Measurements from ENCODE around the gene PCDHB14. TPM values are rescaled to one million over a fixed set of nuclear protein-coding genes. Genes with fewer than 3 reads are reported as not detected.
"Not testable (repeated sequence)": the region's sequence is repeated elsewhere in the genome, so short reads cannot be mapped to it uniquely, and the experiment has no call there.

The PCDHB14 gene
- 0.25 and 0.44 TPM in 2 replicates for total RNA-seq (2012; rRNA removed)

GRCh38 chr5:141223112-141223783 is at the start of gene PCDHB14:
PCDHB14 (plus strand) TSS chr5:141223343; CDS start chr5:141223506, 163 bp downstream.
- H3K4me1 ChIP-seq (ENCODE audit: control insufficient read depth, insufficient read depth, low read length): no peaks in the 10 kb centered on the region
- H3K36me3 ChIP-seq (ENCODE audit: insufficient read depth, low read length): no peaks in the 10 kb centered on the region
- H3K4me3 ChIP-seq (ENCODE audit: low read length): peak within 1 kb of the TSS; percentile 60
- H3K9me3 ChIP-seq (replicated peaks; ENCODE audit: low read length): no peaks in the 10 kb centered on the region
- H3K4me2 ChIP-seq (ENCODE audit: low read length): peak within 1 kb of the TSS; percentile 65
- H3K9ac ChIP-seq (ENCODE audit: low read depth, low read length): no peak within 1 kb of the TSS
- no peaks in the 10 kb centered on the region for H3K27me3 ChIP-seq (ENCODE audit: control insufficient read depth, insufficient read depth, low read length)

- not testable (repeated sequence) for H3K9ac ChIP-seq (ENCODE audit: low read depth, low read length); H3K9me3 ChIP-seq (replicated peaks; ENCODE audit: low read length); H3K27me3 ChIP-seq (ENCODE audit: control insufficient read depth, insufficient read depth, low read length); H3K36me3 ChIP-seq (ENCODE audit: insufficient read depth, low read length); H3K4me3 ChIP-seq (ENCODE audit: low read length); H3K4me2 ChIP-seq (ENCODE audit: low read length); H3K4me1 ChIP-seq (ENCODE audit: control insufficient read depth, insufficient read depth, low read length)
Observed at GRCh38 chr5:141174291-141175104, 48.6 kb upstream of the PCDHB14 start.

- Histone ChIP-seq H3K27me3 (ENCODE audit: control insufficient read depth, insufficient read depth, low read length) (no peaks in the 10 kb centered on the region), H3K4me1 (ENCODE audit: control insufficient read depth, insufficient read depth, low read length) (no peaks in the 10 kb centered on the region), H3K9me3 (replicated peaks; ENCODE audit: low read length) (no peaks in the 10 kb centered on the region)
Observed at GRCh38 chr5:141175933-141176332, 47.2 kb upstream of the PCDHB14 start.

GRCh38 chr5:141177577-141178191 is 45.5 kb upstream of the PCDHB14 start, which contains the start of gene PCDHB8:
PCDHB8 (plus strand) TSS chr5:141177790; CDS start chr5:141178035, 245 bp downstream.
- H3K4me2 ChIP-seq (ENCODE audit: low read length); H3K36me3 ChIP-seq (ENCODE audit: insufficient read depth, low read length); H3K9ac ChIP-seq (ENCODE audit: low read depth, low read length); H3K4me1 ChIP-seq (ENCODE audit: control insufficient read depth, insufficient read depth, low read length); H3K9me3 ChIP-seq (replicated peaks; ENCODE audit: low read length); H3K4me3 ChIP-seq (ENCODE audit: low read length); H3K27me3 ChIP-seq (ENCODE audit: control insufficient read depth, insufficient read depth, low read length): not testable (repeated sequence)

More at GRCh38 chr5:141175933-141176332, 47.2 kb upstream of the PCDHB14 start:
- no peak overlapping the region for H3K9ac ChIP-seq (ENCODE audit: low read depth, low read length)
- no peaks in the 10 kb centered on the region for H3K36me3 ChIP-seq (ENCODE audit: insufficient read depth, low read length)
- H3K4me2 ChIP-seq (ENCODE audit: low read length): no peak overlapping the region
- H3K4me3 ChIP-seq (ENCODE audit: low read length): no peak overlapping the region

- H3K36me3 ChIP-seq (ENCODE audit: insufficient read depth, low read length); H3K9ac ChIP-seq (ENCODE audit: low read depth, low read length); H3K4me1 ChIP-seq (ENCODE audit: control insufficient read depth, insufficient read depth, low read length); H3K4me2 ChIP-seq (ENCODE audit: low read length); H3K27me3 ChIP-seq (ENCODE audit: control insufficient read depth, insufficient read depth, low read length); H3K4me3 ChIP-seq (ENCODE audit: low read length); H3K9me3 ChIP-seq (replicated peaks; ENCODE audit: low read length): not testable (repeated sequence)
Observed at GRCh38 chr5:141179371-141179770, 43.8 kb upstream of the PCDHB14 start.

GRCh38 chr5:141179876-141180275 is 43.3 kb upstream of the PCDHB14 start:
- H3K4me2 ChIP-seq (ENCODE audit: low read length); H3K4me3 ChIP-seq (ENCODE audit: low read length); H3K27me3 ChIP-seq (ENCODE audit: control insufficient read depth, insufficient read depth, low read length); H3K36me3 ChIP-seq (ENCODE audit: insufficient read depth, low read length); H3K9ac ChIP-seq (ENCODE audit: low read depth, low read length); H3K4me1 ChIP-seq (ENCODE audit: control insufficient read depth, insufficient read depth, low read length); H3K9me3 ChIP-seq (replicated peaks; ENCODE audit: low read length): not testable (repeated sequence)

- Histone ChIP-seq H3K9me3 (replicated peaks; ENCODE audit: low read length) (no peaks in the 10 kb centered on the region), H3K4me3 (ENCODE audit: low read length) (no peak overlapping the region)
Observed at GRCh38 chr5:141180313-141180712, 42.8 kb upstream of the PCDHB14 start.

GRCh38 chr5:141182248-141182647 is 40.9 kb upstream of the PCDHB14 start, which contains the start of gene PCDHB16:
PCDHB16 (plus strand) TSS chr5:141182387; CDS start chr5:141182560, 173 bp downstream.
- peak within 1 kb of the TSS; percentile 58 for H3K4me2 ChIP-seq (ENCODE audit: low read length)
- H3K4me1 ChIP-seq (ENCODE audit: control insufficient read depth, insufficient read depth, low read length): no peaks in the 10 kb centered on the region
- H3K9me3 ChIP-seq (replicated peaks; ENCODE audit: low read length): no peaks in the 10 kb centered on the region
- peak within 1 kb of the TSS; percentile 59 for H3K9ac ChIP-seq (ENCODE audit: low read depth, low read length)
- H3K36me3 ChIP-seq (ENCODE audit: insufficient read depth, low read length): no peaks in the 10 kb centered on the region
- H3K4me3 ChIP-seq (ENCODE audit: low read length): peak within 1 kb of the TSS; percentile 64
- no peaks in the 10 kb centered on the region for H3K27me3 ChIP-seq (ENCODE audit: control insufficient read depth, insufficient read depth, low read length)

More at GRCh38 chr5:141180313-141180712, 42.8 kb upstream of the PCDHB14 start:
- no peaks in the 10 kb centered on the region for H3K36me3 ChIP-seq (ENCODE audit: insufficient read depth, low read length)
- H3K4me1 ChIP-seq (ENCODE audit: control insufficient read depth, insufficient read depth, low read length): no peaks in the 10 kb centered on the region
- H3K9ac ChIP-seq (ENCODE audit: low read depth, low read length): no peak overlapping the region
- H3K27me3 ChIP-seq (ENCODE audit: control insufficient read depth, insufficient read depth, low read length): no peaks in the 10 kb centered on the region
- H3K4me2 ChIP-seq (ENCODE audit: low read length): no peak overlapping the region

GRCh38 chr5:141184117-141184855 is 38.9 kb upstream of the PCDHB14 start:
- H3K36me3 ChIP-seq (ENCODE audit: insufficient read depth, low read length); H3K4me2 ChIP-seq (ENCODE audit: low read length); H3K4me1 ChIP-seq (ENCODE audit: control insufficient read depth, insufficient read depth, low read length); H3K9ac ChIP-seq (ENCODE audit: low read depth, low read length); H3K27me3 ChIP-seq (ENCODE audit: control insufficient read depth, insufficient read depth, low read length); H3K9me3 ChIP-seq (replicated peaks; ENCODE audit: low read length); H3K4me3 ChIP-seq (ENCODE audit: low read length): not testable (repeated sequence)

- Histone ChIP-seq H3K4me2 (ENCODE audit: low read length) (peak within 1 kb of the TSS; percentile 52), H3K9ac (ENCODE audit: low read depth, low read length) (no peak within 1 kb of the TSS), H3K4me3 (ENCODE audit: low read length) (peak within 1 kb of the TSS; percentile 55), H3K27me3 (ENCODE audit: control insufficient read depth, insufficient read depth, low read length) (no peaks in the 10 kb centered on the region), H3K36me3 (ENCODE audit: insufficient read depth, low read length) (no peaks in the 10 kb centered on the region), H3K9me3 (replicated peaks; ENCODE audit: low read length) (no peaks in the 10 kb centered on the region), H3K4me1 (ENCODE audit: control insufficient read depth, insufficient read depth, low read length) (no peaks in the 10 kb centered on the region)
Observed at GRCh38 chr5:141186897-141187512, 36.1 kb upstream of the PCDHB14 start, which contains the start of gene PCDHB9. PCDHB9 (plus strand) TSS chr5:141187161; CDS start chr5:141187319, 158 bp downstream.
